B cell (primary cell): ENCODE data around the gene CACNA2D2.

ENCODE experiments used
- CTCF ChIP-seq: fragments of 200-600 bp; IDR thresholded peaks from one replicate; pipeline ENCODE4 v1.8.0; 2022; ENCODE audit warnings: antibody characterized with exemption, mild to moderate bottlenecking
- EZH2 ChIP-seq: IDR thresholded peaks from 2 replicates; pipeline ENCODE4 v1.6.1; 2012; ENCODE audit warnings: borderline replicate concordance, low read depth, mild to moderate bottlenecking, moderate library complexity, low read length; ENCODE audit not compliant: insufficient read depth, poor library complexity, severe bottlenecking

- TF ChIP-seq CTCF (no peak), EZH2 (no peak)
Measured at GRCh38 chr3:50350213-50350526, 153.3 kb downstream of the CACNA2D2 start.
